Ascending aorta (tissue), 2 donors: ENCODE data around the gene FHIP1A. TPM values are rescaled to one million over a fixed set of nuclear protein-coding genes. Genes with fewer than 3 reads are reported as not detected.

ENCODE experiments used
- DNase-seq, 2 donors: peaks; one replicate each; pipeline ENCODE4 v3.0.0-alpha.2; 2019; ENCODE audit warnings: low spot score in 2 of 2
- H3K27ac ChIP-seq, 2 donors: fragments of 200-600 bp; sonication (generic); one replicate each; pipeline ENCODE4 v1.5.1; 2016 to 2017; ENCODE audit warnings: mild to moderate bottlenecking in 1 of 2
- H3K27me3 ChIP-seq: fragments of 200-600 bp; sonication (generic); one replicate; pipeline ENCODE4 v1.5.1; 2017
- H3K36me3 ChIP-seq, 2 donors: fragments of 200-600 bp; sonication (generic); one replicate each; pipeline ENCODE4 v1.5.1; 2016
- H3K4me1 ChIP-seq, 2 donors: fragments of 200-600 bp; sonication (generic); one replicate each; pipeline ENCODE4 v1.5.1; 2016 to 2017; ENCODE audit warnings: mild to moderate bottlenecking in 1 of 2
- H3K4me3 ChIP-seq, 2 donors: fragments of 200-600 bp; sonication (generic); one replicate each; pipeline ENCODE4 v1.5.1; 2016 to 2017; ENCODE audit warnings: mild to moderate bottlenecking in 1 of 2
- H3K9me3 ChIP-seq, 2 donors: fragments of 200-600 bp; sonication (generic); one replicate each; pipeline ENCODE4 v1.5.1; 2016
- intact Hi-C: fragments of 100-400 bp; cut with DNase I; formaldehyde crosslinking; loops from one replicate; pipeline ENCODE4 v1.15.1; 2023
- total RNA-seq: library from RNA; depleted of rRNA; stranded (reverse); fragments of >200 nt; gene quantifications from one replicate; pipeline ENCODE4 v1.1.0, GENCODE V29; 2016
- TF ChIP-seq, protein P1 (sequence below), 3 experiments: fragments of 200-600 bp in 2 of 3; fragments of 450-650 bp in 1 of 3; sonication (generic) in 2 of 3; IDR thresholded peaks; one replicate each; pipeline ENCODE4 v1.5.1; 2016 to 2019; ENCODE audit warnings: antibody characterized with exemption in 3 of 3, mild to moderate bottlenecking in 1 of 3, moderate library complexity in 1 of 3

The FHIP1A gene
- total RNA-seq, 1 donor from 2014 or later = not detected

GRCh38 chr4:151418856-151419255 lies 9.9 kb downstream of the FHIP1A start:
- no peaks in the 10 kb centered on the region for H3K9me3 ChIP-seq
- DNase-seq = no peak

GRCh38 chr4:151420250-151420807 lies 11.4 kb downstream of the FHIP1A start:
- TF ChIP-seq, protein P1, sequence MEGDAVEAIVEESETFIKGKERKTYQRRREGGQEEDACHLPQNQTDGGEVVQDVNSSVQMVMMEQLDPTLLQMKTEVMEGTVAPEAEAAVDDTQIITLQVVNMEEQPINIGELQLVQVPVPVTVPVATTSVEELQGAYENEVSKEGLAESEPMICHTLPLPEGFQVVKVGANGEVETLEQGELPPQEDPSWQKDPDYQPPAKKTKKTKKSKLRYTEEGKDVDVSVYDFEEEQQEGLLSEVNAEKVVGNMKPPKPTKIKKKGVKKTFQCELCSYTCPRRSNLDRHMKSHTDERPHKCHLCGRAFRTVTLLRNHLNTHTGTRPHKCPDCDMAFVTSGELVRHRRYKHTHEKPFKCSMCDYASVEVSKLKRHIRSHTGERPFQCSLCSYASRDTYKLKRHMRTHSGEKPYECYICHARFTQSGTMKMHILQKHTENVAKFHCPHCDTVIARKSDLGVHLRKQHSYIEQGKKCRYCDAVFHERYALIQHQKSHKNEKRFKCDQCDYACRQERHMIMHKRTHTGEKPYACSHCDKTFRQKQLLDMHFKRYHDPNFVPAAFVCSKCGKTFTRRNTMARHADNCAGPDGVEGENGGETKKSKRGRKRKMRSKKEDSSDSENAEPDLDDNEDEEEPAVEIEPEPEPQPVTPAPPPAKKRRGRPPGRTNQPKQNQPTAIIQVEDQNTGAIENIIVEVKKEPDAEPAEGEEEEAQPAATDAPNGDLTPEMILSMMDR (IDR thresholded peaks at IDR 0.05) = no peak
- H3K27ac ChIP-seq = no peak overlapping the region
- no peaks in the 10 kb centered on the region for H3K27me3 ChIP-seq
- no peaks in the 10 kb centered on the region for H3K36me3 ChIP-seq
- no peaks in the 10 kb centered on the region for H3K4me1 ChIP-seq
- H3K4me3 ChIP-seq = no peak overlapping the region
- intact Hi-C loops = no loop called here
- no peak for DNase-seq
- H3K9me3 ChIP-seq = no peaks in the 10 kb centered on the region

More at GRCh38 chr4:151418856-151419255, 9.9 kb downstream of the FHIP1A start:
- intact Hi-C loops = no loop called here
- Histone ChIP-seq H3K4me3 (no peak overlapping the region), H3K4me1 (no peaks in the 10 kb centered on the region), H3K36me3 (no peaks in the 10 kb centered on the region), H3K27ac (no peak overlapping the region), H3K27me3 (no peaks in the 10 kb centered on the region)
- TF ChIP-seq, protein P1 (IDR thresholded peaks at IDR 0.05) = no peak

- Histone ChIP-seq H3K36me3 (no peaks in the 10 kb centered on the region), H3K27ac (no peak overlapping the region), H3K4me3 (no peak overlapping the region), H3K27me3 (no peaks in the 10 kb centered on the region), H3K9me3 (no peaks in the 10 kb centered on the region), H3K4me1 (no peaks in the 10 kb centered on the region)
- TF ChIP-seq, protein P1 (IDR thresholded peaks at IDR 0.05) = no peak
- DNase-seq = no peak
- intact Hi-C loops = no loop called here
These were observed 13.9 kb downstream of the FHIP1A start for GRCh38 chr4:151422854-151423253.

GRCh38 chr4:151426513-151426912 lies 17.5 kb downstream of the FHIP1A start:
- Histone ChIP-seq H3K4me1 (no peaks in the 10 kb centered on the region), H3K4me3 (no peak overlapping the region), H3K27me3 (no peaks in the 10 kb centered on the region), H3K36me3 (no peaks in the 10 kb centered on the region), H3K9me3 (no peaks in the 10 kb centered on the region), H3K27ac (no peak overlapping the region)
- intact Hi-C loops = no loop called here
- TF ChIP-seq, protein P1 (IDR thresholded peaks at IDR 0.05) = no peak
- no peak for DNase-seq

- H3K27ac ChIP-seq = no peak overlapping the region
- DNase-seq = no peak
- H3K36me3 ChIP-seq = no peaks in the 10 kb centered on the region
- no peaks in the 10 kb centered on the region for H3K4me1 ChIP-seq
- H3K9me3 ChIP-seq = no peaks in the 10 kb centered on the region
- intact Hi-C loops = no loop called here
- H3K27me3 ChIP-seq = no peaks in the 10 kb centered on the region
- H3K4me3 ChIP-seq = no peak overlapping the region
- TF ChIP-seq, protein P1 (IDR thresholded peaks at IDR 0.05) = no peak
These were observed 18.3 kb downstream of the FHIP1A start for GRCh38 chr4:151427266-151427665.

DNA sequence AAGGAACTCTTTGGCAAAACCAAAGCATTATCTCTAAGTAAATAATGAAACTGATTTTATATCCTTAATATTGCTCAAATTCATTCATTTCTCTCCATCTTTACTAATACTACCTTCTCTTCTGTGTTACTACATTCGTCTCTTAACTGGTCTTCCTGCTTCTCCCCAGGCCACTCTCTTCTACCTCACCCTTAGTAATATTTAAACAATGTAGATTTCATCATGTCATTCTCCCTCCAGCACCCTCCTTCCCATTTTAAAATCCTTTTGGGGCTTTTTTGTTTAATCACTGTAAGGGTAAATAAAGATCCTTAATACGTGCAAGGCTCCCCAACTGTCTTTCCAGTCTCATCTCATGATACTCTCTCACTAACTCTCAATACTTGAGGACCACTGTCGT lies 19.4 kb downstream of the FHIP1A start:
- Histone ChIP-seq H3K27me3 (no peaks in the 10 kb centered on the region), H3K27ac (no peak overlapping the region), H3K4me1 (no peaks in the 10 kb centered on the region), H3K9me3 (no peaks in the 10 kb centered on the region), H3K4me3 (no peak overlapping the region), H3K36me3 (no peaks in the 10 kb centered on the region)
- DNase-seq = no peak
- TF ChIP-seq, protein P1 (IDR thresholded peaks at IDR 0.05) = no peak
- intact Hi-C loops = no loop called here
